WTC11 (cell line): ENCODE results near the gene GLT6D1. TPM values are rescaled to one million over a fixed set of nuclear protein-coding genes. Genes with fewer than 3 reads are reported as not detected.

ENCODE experiments used
- ATAC-seq: fragments of 200-7000 bp; cut with Tn5 transposase; 2 replicates; pipeline ENCODE4 v1.10.0; 2021; ENCODE audit warnings: mild to moderate bottlenecking, moderate library complexity
- CTCF ChIA-PET: fragments of 300-600 bp; sonication (Branson Sonifier 250); formaldehyde crosslinking; loops from one replicate; lab custom pipeline; 2021; ENCODE audit warnings: antibody characterized with exemption; lab: Charles Lee
- POLR2A ChIA-PET: fragments of 350-600 bp; sonication (Branson Sonifier 250); formaldehyde crosslinking; loops from one replicate; lab custom pipeline; 2021; ENCODE audit warnings: antibody characterized with exemption; lab: Charles Lee
- DNase-seq: peaks from one replicate; pipeline ENCODE4 v3.0.0; 2021; ENCODE audit warnings: low spot score
- H3K27ac Mint-ChIP-seq: 2 replicates; pipeline ENCODE4 v1.8.0; 2021; ENCODE audit warnings: mixed read lengths
- H3K27me3 Mint-ChIP-seq: 2 replicates; pipeline ENCODE4 v1.8.0; 2021; ENCODE audit warnings: low read depth, mild to moderate bottlenecking, moderate library complexity, mixed read lengths
- H3K36me3 Mint-ChIP-seq: 2 replicates; pipeline ENCODE4 v1.8.0; 2021; ENCODE audit warnings: mixed read lengths
- H3K4me1 Mint-ChIP-seq: 2 replicates; pipeline ENCODE4 v1.8.0; 2022; ENCODE audit warnings: mixed read lengths
- H3K4me3 Mint-ChIP-seq: 2 replicates; pipeline ENCODE4 v1.8.0; 2021; ENCODE audit warnings: mild to moderate bottlenecking, moderate library complexity, mixed read lengths
- H3K9me3 Mint-ChIP-seq: 2 replicates; pipeline ENCODE4 v1.8.0; 2021; ENCODE audit warnings: mixed read lengths
- ATF3 ChIP-seq: sonication (generic); formaldehyde crosslinking; conservative IDR thresholded peaks from 2 replicates; pipeline ENCODE4 v1.8.1; 2022; ENCODE audit warnings: mild to moderate bottlenecking, missing genetic modification reagents
- CDX4 ChIP-seq: fragments of 250-450 bp; sonication (Bioruptor Pico); IDR thresholded peaks from 2 replicates; pipeline ENCODE4 v1.9.0; 2021; ENCODE audit warnings: moderate library complexity, mild to moderate bottlenecking, inconsistent platforms, borderline replicate concordance
- FOXJ3 ChIP-seq: sonication (generic); formaldehyde crosslinking; IDR thresholded peaks from 2 replicates; pipeline ENCODE4 v1.9.0; 2021; ENCODE audit warnings: missing genetic modification reagents, mild to moderate bottlenecking, borderline replicate concordance
- IRF2 ChIP-seq: sonication (generic); formaldehyde crosslinking; IDR thresholded peaks from 2 replicates; pipeline ENCODE4 v1.8.0; 2022; ENCODE audit warnings: low read depth, missing genetic modification reagents, borderline replicate concordance
- MAX ChIP-seq: sonication (generic); formaldehyde crosslinking; IDR thresholded peaks from 2 replicates; pipeline ENCODE4 v1.8.0; 2022; ENCODE audit warnings: mild to moderate bottlenecking, missing genetic modification reagents
- PRDM15 ChIP-seq: sonication (generic); formaldehyde crosslinking; IDR thresholded peaks from 2 replicates; pipeline ENCODE4 v1.8.0; 2022; ENCODE audit warnings: missing genetic modification reagents
- RELA ChIP-seq: sonication (generic); formaldehyde crosslinking; IDR thresholded peaks from 2 replicates; pipeline ENCODE4 v1.8.1; 2022; ENCODE audit warnings: missing genetic modification reagents, mild to moderate bottlenecking, borderline replicate concordance
- RORB ChIP-seq: fragments of 250-450 bp; sonication (Bioruptor Pico); IDR thresholded peaks from 2 replicates; pipeline ENCODE4 v1.9.0; 2021; ENCODE audit warnings: mild to moderate bottlenecking
- TEAD1 ChIP-seq: sonication (generic); formaldehyde crosslinking; IDR thresholded peaks from 2 replicates; pipeline ENCODE4 v1.8.0; 2022; ENCODE audit warnings: mild to moderate bottlenecking, missing genetic modification reagents
- USF2 ChIP-seq: sonication (generic); formaldehyde crosslinking; IDR thresholded peaks from 2 replicates; pipeline ENCODE4 v1.8.1; 2023; ENCODE audit warnings: mild to moderate bottlenecking, missing genetic modification reagents, moderate library complexity
- ZMAT4 ChIP-seq: fragments of 250-450 bp; sonication (Bioruptor Pico); IDR thresholded peaks from 2 replicates; pipeline ENCODE4 v1.9.0; 2021; ENCODE audit warnings: mild to moderate bottlenecking
- ZNF263 ChIP-seq: sonication (generic); formaldehyde crosslinking; IDR thresholded peaks from 2 replicates; pipeline ENCODE4 v1.8.1; 2022; ENCODE audit warnings: low read depth, mild to moderate bottlenecking, moderate library complexity, missing genetic modification reagents
- ZNF281 ChIP-seq: sonication (generic); formaldehyde crosslinking; IDR thresholded peaks from 2 replicates; pipeline ENCODE4 v1.8.0; 2023; ENCODE audit warnings: mild to moderate bottlenecking, missing genetic modification reagents
- ZNF671 ChIP-seq: fragments of 250-450 bp; sonication (Bioruptor Pico); IDR thresholded peaks from 2 replicates; pipeline ENCODE4 v1.8.0; 2021; ENCODE audit warnings: mild to moderate bottlenecking
- ZSCAN18 ChIP-seq: fragments of 250-450 bp; sonication (Bioruptor Pico); IDR thresholded peaks from 2 replicates; pipeline ENCODE4 v2.1.2; 2022; ENCODE audit warnings: mild to moderate bottlenecking, moderate library complexity
- total RNA-seq: library from RNA; stranded (reverse); gene quantifications from 3 replicates; pipeline ENCODE4 v1.2.3, GENCODE V29; 2021

GLT6D1 gene
- total RNA-seq, 1 experiment from 2014 or later: 0.37 TPM

GRCh38 chr9:135580664-135581380, 58.5 kb downstream of the GLT6D1 start (continued):
- TF ChIP-seq PRDM15 (CRISPR knock-in tag) (no peak), RELA (CRISPR knock-in tag) (no peak), CDX4 (CRISPR knock-in tag) (no peak)

- no peaks in the 10 kb centered on the region for H3K4me1 Mint-ChIP-seq
- no peak overlapping the region for H3K27ac Mint-ChIP-seq
- ATAC-seq (no peak), DNase-seq (no peak)
- H3K4me3 Mint-ChIP-seq: no peak overlapping the region
- no peak for TF ChIP-seq USF2
- TF ChIP-seq TEAD1: no peak
- no peak for TF ChIP-seq ZNF671
- TF ChIP-seq ZNF263 (CRISPR knock-in tag): no peak
- TF ChIP-seq MAX: no peak
- no peak for TF ChIP-seq IRF2 (CRISPR knock-in tag)
- no peak for TF ChIP-seq FOXJ3 (CRISPR knock-in tag)
- no peak for TF ChIP-seq ZMAT4 (CRISPR knock-in tag)
- TF ChIP-seq ATF3 (CRISPR knock-in tag): no peak
- no peak for TF ChIP-seq RORB (CRISPR knock-in tag)
- TF ChIP-seq ZSCAN18: no peak
- no peak for TF ChIP-seq ZNF281 (CRISPR knock-in tag)
- H3K9me3 Mint-ChIP-seq: peaks cover 13% of the 10 kb centered on the region
- peaks cover 9% of the 10 kb centered on the region; the same call in 1 of the 2 replicates for H3K36me3 Mint-ChIP-seq
- ChIA-PET POLR2A (no interaction called here), CTCF (no interaction called here)
- H3K27me3 Mint-ChIP-seq: peaks cover 2% of the 10 kb centered on the region; the same call in 1 of the 2 replicates
Observed at GRCh38 chr9:135579889-135580660, 59.3 kb downstream of the GLT6D1 start.
